DMS53 treated with DMSO at 0.1 percent for 48 hours (cell line): ENCODE results near the gene RNF31.
A peak's percentile ranks its signal among the peaks of the same experiment; 100 is the strongest.

ENCODE experiments used
- DNase-seq: peaks from one replicate; lab custom pipeline; 2025; ENCODE audit not compliant: unreplicated experiment; lab: John Stamatoyannopoulos, UW

The RNF31 gene

DNA sequence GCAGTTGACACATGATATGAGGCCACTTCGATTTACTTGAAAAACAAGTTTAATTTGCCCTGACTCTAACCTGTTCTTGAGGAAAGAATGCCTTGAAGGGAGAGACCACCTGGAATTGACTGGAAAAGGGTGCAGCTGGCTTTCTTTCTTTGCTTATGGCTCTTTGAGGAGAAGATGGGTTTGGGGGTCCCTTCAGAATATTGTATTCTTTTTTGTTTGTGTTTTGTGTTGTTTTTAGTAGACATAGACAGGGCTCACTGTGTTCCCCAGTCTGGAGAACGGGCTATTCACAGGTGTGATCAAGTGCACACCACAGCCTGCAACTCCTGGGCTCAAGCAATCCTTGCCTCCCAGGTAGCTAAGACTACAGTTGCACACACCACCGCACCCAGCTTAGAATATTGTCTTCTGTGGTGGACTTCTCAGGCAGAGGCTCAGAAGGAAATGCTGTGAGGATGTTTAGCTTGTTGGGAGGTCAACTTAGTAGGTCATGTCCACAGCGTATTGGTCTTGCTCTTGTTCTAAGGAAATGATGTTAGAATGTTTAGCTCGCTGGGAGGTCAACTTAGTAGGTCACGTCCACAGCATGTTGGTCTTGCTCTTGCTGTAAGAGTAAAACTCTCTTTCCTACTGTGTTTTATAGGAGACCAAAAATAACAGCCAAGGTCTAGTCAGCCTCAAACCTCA is 31.0 kb upstream of the RNF31 start:
- no peak for DNase-seq

DNA sequence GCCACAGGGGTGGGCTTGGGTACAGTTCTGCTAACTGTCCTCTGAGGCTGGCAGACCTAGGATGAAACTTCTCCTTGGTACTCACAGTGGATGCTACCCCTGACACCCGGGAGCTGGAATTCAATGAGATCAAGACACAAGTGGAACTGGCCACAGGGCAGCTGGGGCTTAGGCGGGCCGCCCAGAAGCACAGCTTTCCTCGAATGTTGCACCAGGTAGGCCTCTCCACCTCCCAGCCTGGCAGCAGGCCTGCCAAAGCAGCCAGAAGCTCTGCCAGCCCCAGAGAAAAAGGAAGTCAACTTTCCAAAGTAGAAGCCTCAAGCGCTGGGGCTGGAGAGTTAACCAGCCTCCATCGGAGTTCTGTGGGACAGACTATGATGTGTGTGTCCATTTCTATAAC is 30.1 kb upstream of the RNF31 start:
- no peak for DNase-seq

DNA sequence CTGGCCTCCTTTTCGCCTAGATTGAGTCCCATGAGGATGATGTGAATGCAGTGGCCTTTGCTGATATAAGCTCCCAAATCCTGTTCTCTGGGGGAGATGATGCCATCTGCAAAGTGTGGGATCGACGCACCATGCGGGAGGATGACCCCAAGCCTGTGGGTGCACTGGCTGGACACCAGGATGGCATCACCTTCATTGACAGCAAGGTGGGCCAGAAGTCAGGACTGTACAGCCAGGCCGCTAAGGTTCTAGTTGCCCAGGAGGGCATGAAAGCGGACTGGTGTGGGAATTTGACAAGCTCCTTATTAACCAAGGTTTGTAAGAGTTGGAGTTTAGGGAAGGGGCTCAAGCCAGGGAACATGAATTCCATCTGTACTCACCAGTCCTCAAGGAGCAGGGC is 27.6 kb upstream of the RNF31 start:
- no peak for DNase-seq

DNA sequence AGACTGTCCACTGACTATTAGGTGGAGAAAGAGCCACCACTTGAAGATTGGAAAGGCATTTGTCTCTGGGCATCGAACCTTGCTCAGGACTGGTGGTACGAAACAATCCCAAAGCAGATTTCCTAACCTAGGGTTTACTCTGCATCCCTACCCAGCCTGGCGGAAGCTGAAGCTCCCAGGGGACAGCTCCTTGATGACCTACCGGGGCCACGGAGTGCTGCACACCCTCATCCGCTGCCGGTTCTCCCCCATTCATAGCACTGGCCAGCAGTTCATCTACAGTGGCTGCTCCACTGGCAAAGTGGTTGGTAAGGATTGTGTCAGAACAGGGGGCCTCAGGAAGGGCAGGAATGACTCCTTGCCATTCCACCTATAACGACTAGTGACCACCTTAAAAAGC is 26.1 kb upstream of the RNF31 start:
- no peak for DNase-seq

DNA sequence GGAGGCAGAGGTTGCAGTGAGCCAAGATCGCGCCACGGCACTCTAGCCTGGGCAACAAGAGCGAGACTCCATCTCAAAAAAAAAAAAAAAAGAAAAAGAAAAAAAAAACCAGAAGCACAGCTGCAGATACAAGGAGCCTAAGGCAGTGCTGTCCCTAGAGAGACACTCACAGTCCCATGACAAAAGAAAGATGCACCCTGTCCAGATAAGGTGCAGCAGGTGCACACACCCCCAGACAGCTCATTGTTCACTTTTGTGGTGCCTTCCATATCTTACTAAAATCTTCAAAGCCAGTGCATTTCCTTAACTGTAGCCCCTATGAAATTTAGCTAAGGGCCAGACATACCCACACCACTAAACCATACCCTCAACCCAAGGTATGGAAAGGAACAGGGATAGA is 24.9 kb upstream of the RNF31 start:
- no peak for DNase-seq

DNA sequence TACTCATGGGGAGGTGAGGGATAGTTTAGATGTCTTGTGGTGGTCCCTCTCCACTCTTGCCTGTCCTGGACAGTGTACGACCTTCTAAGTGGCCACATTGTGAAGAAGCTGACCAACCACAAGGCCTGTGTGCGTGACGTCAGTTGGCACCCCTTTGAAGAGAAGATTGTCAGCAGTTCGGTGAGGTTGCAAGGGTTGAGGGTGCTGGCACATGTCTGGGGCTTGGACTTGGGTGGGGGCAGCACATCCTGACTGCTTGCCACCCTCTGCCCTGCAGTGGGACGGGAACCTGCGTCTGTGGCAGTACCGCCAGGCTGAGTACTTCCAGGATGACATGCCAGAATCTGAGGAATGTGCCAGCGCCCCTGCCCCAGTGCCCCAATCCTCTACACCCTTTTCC is 24.4 kb upstream of the RNF31 start:
- DNase-seq = no peak

DNA sequence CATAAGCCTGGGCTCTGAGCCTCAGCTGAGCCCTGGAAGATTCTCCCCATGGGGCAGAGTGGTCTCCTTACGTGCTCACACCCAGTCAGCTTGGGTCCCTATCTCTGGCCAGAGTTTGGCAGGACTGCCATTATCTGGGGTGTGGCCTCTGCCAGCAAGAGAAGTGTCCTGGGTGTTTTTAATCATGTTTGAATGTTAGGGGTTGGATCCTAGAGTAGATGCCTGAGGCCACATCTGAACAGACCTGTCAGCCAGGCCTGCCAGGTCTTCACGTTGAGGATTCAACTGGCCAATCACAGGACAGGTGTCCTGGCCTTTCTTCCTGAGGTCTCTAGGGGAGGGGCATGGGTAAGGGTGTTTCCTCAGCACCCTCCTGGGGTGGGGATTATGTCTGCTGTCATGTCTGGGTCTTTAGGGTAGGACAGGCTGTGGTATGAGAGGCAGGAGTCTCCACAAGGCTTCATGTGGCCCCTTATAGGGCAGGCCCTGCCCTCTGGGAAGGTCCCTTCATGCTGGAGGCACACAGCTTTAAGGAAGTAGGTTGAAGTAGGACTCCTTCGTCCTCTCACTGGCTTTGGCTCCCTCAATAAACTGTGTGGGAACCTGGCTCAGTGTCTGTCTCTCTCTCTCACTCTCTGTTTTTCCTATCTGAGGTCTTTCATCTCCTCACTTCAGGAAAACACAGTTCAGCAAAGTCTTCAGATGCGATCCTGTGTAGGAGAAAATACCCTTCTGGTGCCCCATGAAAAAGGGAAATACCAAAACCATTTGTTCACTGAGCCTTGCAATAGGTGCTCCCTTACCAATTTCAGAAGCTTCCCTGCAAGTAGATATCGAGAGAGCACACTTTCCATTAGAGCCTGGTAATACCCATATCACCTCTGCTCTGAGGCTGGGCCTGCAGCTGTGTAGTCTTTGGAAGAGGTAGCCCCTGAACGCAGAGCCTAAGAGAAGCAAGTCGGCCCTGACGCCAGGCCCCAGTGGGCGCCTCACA is 23.6 kb upstream of the RNF31 start:
- DNase-seq = no peak

DNA sequence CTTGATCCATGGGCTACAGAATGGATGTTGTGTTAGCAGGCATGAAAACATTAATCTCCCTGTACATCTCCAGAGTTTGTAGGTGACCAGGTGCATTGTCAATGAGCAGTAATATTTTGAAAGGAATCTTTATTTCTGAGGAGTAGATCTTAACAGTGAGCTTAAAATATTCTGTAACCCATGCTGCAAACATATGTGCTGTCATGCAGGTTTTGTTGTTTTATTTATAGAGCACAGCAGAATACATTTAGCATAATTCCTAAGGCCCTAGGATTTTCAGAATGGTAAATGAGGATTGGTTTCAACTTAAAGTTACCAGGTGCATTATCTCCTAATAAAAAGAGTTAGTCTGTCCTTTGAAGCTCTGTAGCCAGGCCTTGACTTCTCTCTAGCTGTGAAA is 20.4 kb upstream of the RNF31 start:
- DNase-seq = no peak

DNA sequence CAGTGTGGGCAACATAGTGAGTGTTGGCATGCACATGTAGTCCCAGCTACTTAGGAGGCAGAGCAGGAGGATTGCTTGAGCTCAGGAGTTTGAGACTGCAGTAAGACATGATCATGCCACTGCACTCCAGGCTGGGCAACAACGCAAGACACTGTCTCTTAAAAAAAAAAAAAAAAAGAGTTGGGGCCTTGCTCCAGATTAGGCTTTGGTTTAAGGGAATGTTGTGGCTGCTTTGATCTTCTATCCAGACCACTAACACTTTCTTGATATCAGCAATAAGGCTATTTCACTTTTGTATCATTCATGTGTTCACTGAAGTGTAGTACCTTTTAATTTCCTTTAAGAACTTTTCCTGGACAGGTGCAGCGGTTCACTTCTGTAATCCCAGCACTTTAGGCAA is 19.6 kb upstream of the RNF31 start:
- no peak for DNase-seq

DNA sequence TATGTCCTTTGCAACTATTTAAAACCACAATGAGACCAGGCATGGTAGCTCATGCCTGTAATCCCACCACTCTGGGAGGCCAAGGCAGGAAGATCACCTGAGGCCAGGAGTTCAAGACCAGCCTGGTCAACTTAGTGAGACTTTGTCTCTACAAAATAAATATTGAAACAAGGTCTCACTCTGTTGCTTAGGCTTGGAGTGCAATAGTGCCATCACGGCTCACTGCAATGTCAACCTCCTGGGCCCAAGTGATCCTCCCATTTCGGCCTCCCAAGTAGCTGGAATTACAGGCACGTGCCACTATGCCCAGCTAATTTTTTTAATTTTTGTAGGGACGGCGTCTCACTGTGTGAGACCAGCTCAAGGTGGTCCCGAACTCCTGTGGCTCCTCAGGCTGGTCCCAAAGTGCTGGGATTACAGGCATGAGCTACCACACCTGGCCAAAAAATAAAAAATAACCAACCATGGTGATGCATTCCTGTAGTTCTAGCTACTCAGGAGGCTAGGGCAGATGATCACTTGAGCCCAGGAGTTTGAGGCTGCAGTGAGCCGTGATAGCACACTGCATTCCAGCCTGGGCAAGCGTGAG is 17.8 kb upstream of the RNF31 start:
- DNase-seq = no peak

DNA sequence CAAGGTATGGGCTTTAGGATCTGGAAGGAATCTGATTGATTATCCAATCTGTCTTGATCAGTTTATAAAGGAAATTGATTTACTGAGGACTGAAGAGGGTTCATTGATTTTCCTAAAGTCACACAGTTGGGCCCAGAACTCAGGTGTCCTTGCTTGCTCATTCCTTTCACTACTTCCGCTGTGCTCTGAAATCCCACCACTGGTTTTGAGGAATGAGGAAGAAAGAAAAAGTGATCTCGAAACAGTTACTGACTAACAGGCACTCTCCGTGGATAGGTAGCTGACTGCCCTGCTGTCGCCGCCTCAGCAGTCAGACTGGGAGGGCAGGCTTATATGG is 16.9 kb upstream of the RNF31 start, which contains the start of gene FITM1:
TSS of gene FITM1 (plus strand) at position 280 of the 337 bp plus-strand sequence. CDS start 905 bp downstream, outside the sequence.
- DNase-seq = no peak

DNA sequence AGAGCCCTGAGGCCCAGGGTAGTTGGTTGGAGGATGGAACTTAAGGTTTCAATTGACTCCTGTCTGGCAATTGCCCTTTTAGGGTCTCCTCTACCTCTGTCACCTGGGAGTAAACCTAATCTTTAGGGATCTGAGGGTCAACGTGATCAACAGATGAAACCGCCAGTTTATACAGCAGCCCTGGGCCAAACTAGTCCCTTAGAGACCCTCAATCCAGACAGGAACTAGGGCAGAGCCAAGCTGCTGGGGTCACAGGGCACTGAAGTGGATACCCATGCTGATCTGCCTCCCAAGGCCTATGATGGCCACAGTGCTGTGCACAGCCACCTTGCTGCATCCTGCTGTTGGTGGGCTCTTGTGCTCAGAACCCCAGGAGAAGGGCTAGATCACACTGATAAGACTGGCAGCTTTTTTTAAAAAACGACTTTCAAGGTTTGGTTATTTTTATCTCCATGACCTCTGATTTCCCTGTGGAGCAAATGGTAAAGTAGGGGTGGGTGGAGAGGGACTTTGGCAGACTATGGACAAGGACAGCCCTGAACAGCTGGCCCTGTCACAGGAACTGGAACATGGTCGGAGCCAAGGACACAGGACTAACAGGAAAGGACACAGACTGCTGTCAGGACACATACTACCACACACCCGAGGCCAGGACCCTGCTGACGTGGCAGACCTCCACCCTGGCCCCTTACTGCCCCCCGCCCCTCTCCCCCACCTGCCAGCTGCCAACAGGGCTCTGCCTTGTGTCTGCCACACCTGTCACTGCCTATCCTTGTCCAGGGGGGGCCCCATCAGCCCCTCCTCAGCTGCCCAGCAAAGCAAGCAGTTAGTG is 16.4 kb upstream of the RNF31 start:
- DNase-seq = no peak

DNA sequence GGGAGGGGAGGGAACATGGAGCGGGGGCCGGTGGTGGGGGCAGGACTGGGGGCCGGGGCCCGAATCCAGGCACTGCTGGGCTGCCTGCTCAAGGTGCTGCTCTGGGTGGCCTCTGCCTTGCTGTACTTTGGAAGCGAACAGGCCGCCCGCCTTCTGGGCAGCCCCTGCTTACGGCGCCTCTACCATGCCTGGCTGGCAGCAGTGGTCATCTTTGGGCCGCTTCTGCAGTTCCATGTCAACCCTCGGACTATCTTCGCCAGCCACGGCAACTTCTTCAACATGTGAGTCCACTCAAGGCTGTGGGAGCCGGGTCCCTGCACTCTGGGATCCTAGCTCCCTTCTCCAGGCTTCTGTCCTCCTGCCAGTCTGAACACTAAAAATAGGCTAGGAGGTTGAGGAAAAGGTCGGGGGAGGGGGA is 15.7 kb upstream of the RNF31 start:
- no peak for DNase-seq

DNA sequence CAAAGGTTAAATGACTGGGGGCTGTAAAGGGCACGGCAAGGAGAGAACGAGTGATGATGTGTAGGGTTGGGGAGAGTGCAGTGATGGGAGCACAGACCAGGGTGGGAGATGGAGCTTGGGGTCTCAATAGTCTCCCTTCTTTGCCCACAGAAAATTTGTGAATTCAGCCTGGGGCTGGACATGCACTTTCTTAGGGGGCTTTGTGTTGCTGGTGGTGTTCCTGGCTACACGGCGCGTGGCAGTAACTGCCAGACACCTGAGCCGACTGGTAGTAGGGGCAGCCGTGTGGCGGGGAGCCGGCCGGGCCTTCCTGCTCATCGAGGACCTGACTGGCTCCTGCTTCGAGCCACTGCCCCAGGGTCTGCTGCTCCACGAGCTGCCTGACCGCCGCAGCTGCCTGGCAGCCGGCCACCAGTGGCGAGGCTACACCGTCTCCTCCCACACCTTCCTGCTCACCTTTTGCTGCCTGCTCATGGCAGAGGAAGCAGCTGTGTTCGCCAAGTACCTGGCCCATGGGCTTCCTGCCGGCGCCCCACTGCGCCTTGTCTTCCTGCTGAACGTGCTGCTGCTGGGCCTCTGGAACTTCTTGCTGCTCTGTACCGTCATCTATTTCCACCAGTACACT is 15.1 kb upstream of the RNF31 start:
- DNase-seq = peak; percentile 36

DNA sequence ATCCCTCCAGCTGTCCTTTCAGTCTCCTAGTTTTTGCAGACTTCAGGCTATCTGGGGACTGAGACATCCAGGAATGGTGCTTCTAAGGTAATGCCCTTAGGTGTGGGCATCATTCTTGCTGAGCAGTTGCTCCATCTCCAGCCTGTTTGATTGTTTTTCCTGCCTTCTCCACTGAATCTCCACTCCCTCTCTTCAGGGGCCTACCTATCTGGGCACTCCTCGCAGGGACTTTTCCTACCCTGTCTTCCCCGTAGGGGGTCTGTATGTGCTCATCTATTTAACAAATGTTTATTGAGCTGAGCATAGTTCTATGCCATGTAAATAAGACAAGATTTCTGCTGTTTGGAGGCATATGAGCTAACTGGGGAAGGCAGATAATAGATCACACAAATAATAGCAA is 14.3 kb upstream of the RNF31 start:
- DNase-seq = no peak

DNA sequence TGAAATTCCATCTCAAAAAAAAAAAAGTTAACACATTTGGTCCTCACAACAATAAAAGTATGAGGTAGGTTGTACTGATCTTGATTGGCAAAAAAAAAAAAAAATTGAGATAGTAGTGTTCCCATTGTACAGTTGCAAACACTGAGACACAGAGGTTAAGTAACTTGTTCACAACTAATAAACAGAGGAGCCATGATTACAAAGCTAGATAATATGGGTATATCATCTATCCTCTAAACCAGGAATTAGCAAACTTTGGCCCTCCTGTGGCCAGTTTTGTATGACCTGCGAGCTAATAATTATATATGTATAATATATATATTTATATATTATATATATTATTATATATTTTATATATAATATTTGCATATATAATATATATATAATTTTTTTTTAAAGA is 13.6 kb upstream of the RNF31 start:
- DNase-seq = no peak

DNA sequence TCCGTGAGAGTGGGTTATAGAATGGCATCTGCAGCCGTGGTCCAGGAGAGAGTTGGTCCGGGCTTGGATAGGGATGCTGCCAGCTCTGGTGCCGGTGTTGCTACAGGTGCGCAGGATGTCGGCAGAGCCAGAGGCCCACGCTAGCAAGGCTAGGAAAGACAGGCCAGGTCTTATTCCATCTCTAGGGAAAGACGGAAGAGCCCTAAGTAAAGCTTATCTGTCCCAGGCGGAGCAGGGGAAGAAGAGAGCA is 11.8 kb upstream of the RNF31 start:
- DNase-seq = peak; percentile 57

DNA sequence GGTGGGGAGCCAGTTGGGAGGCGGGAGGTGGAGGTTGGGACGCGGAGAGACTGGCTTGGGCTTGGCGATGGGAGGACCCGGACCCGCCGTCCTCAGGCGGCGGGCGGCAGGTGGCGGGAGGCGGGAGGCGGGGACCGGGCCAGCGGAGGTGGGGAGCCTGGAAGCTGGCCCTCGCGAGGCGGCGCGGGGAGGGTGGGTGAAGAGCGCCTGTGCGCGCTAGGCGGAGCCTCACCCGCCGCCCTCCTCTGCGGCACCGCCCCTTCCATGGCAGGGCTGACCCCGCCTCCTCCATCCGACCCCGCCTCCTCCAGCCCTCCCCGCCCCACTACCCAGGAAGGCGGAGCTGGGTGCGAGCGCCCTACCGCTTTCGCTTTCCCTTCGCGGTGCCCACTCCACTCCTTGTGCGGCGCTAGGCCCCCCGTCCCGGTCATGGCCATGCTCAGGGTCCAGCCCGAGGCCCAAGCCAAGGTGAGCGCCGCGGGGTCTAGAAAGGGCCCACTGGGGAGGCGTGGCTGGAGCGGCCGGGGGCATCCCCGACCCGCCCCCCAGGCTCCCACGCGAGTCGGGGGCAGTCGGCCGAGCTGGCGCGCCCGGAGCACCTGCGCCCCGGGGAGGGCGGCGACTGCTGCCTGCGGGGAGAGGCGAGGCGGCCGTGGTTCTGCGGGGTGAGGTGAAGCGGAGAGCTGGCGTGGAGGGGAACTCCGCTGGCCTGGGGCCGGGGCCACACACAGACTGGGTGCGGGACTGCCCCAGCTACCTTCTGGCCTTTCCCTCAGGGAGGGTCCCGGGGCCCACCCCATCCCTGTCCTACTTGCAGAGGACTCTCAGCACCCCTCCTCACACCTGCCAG is 11.2 kb upstream of the RNF31 start, which contains the start of gene PSME1:
TSS of gene PSME1 (plus strand) at position 361 of the 850 bp plus-strand sequence. CDS start at position 430, 69 bp downstream.
- DNase-seq = peak; percentile 57

DNA sequence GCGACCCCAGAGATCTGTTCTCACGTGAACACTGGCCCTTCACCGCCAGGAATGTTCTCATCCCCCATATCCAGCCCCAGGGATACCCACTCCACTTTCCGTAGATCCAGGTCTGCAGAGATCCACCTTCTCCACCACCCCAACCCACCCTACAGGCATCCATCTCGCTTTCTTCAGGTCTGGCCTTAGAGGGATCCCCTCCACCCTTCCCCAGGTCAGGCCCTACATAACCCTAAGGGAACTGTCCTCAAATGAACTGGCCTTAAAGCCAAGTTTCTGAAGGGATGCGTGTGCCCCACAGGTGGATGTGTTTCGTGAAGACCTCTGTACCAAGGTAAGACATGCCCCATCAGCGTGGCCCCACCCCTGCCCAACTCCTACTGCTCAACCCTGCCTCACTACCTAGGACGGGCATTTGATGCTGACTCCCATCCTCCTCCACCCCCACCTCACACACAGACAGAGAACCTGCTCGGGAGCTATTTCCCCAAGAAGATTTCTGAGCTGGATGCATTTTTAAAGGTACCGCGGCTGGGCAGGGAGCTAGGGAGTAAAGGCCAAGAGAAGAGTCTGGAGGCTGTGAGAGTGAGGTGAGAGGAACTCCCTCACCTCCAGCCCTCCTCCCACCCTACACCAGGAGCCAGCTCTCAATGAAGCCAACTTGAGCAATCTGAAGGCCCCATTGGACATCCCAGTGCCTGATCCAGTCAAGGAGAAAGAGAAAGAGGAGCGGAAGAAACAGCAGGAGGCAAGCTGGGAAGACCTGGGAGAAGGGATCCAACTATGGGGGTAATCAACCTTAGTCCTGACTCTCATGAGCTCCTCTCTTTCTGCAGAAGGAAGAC is 10.4 kb upstream of the RNF31 start:
- no peak for DNase-seq
